Gastrocnemius medialis (tissue), 4 donors: ENCODE measurements around the gene RNU2-1.
"Not testable (repeated sequence)": the region's sequence is repeated elsewhere in the genome, so short reads cannot be mapped to it uniquely, and the experiment has no call there.

ENCODE experiments used
- POLR2A ChIP-seq, 2 donors: fragments of 450-650 bp; IDR thresholded peaks; one replicate each; pipeline ENCODE4 v1.6.1; 2017; ENCODE audit warnings: antibody characterized with exemption in 2 of 2, mild to moderate bottlenecking in 2 of 2, moderate library complexity in 2 of 2
- TF ChIP-seq, protein P1 (sequence below), 5 experiments: fragments of 450-650 bp in 3 of 5; fragments of 200-600 bp in 2 of 5; sonication (generic) in 2 of 5; IDR thresholded peaks in 4 of 5; conservative IDR thresholded peaks in 1 of 5; 1 replicate in 4 of 5; 2 replicates in 1 of 5; pipeline ENCODE4 v1.5.1; 2016 to 2019; ENCODE audit warnings: antibody characterized with exemption in 5 of 5, mild to moderate bottlenecking in 3 of 5, moderate library complexity in 3 of 5

DNA sequence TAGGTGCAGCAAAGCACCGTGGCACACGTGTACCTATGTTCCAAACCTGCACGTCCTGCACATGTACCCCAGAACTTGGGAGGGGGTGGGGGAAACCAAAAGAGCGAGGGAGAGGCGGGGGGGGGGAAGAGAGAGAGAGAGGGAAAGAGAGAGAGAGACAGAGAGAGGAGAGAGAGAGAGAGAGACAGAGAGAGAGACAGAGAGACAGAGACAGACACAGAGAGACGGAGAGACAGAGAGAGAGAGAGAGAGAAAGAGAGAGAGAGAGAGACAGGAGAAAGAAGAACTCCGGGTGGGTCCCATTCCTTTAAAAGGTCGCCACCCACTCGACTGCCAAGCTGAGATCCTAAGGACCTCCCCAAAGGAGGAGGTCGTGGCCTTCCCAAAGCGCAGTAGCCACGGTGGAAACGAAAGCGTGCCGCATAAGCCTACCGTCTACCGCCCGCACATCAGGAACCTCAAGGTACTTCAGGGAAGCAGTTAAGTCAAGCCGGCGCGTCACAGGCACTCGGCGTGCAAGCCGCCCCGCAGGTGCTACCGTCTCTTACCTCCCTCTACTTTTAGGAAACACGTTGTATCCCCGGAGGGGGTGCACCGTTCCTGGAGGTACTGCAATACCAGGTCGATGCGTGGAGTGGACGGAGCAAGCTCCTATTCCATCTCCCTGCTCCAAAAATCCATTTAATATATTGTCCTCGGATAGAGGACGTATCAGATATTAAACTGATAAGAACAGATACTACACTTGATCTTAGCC is 7.0 kb upstream of the RNU2-1 start:
- TF ChIP-seq POLR2A (IDR thresholded peaks at IDR 0.05) = not testable (repeated sequence)
- TF ChIP-seq, protein P1, sequence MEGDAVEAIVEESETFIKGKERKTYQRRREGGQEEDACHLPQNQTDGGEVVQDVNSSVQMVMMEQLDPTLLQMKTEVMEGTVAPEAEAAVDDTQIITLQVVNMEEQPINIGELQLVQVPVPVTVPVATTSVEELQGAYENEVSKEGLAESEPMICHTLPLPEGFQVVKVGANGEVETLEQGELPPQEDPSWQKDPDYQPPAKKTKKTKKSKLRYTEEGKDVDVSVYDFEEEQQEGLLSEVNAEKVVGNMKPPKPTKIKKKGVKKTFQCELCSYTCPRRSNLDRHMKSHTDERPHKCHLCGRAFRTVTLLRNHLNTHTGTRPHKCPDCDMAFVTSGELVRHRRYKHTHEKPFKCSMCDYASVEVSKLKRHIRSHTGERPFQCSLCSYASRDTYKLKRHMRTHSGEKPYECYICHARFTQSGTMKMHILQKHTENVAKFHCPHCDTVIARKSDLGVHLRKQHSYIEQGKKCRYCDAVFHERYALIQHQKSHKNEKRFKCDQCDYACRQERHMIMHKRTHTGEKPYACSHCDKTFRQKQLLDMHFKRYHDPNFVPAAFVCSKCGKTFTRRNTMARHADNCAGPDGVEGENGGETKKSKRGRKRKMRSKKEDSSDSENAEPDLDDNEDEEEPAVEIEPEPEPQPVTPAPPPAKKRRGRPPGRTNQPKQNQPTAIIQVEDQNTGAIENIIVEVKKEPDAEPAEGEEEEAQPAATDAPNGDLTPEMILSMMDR (IDR thresholded peaks at IDR 0.05 in 4 of 5, conservative IDR thresholded peaks at IDR 0.05 in 1 of 5) = not testable (repeated sequence)
